ENCODE data around the gene CPNE1.
"Not testable (repeated sequence)": the region's sequence is repeated elsewhere in the genome, so short reads cannot be mapped to it uniquely, and the experiment has no call there.

Gene CPNE1

DNA sequence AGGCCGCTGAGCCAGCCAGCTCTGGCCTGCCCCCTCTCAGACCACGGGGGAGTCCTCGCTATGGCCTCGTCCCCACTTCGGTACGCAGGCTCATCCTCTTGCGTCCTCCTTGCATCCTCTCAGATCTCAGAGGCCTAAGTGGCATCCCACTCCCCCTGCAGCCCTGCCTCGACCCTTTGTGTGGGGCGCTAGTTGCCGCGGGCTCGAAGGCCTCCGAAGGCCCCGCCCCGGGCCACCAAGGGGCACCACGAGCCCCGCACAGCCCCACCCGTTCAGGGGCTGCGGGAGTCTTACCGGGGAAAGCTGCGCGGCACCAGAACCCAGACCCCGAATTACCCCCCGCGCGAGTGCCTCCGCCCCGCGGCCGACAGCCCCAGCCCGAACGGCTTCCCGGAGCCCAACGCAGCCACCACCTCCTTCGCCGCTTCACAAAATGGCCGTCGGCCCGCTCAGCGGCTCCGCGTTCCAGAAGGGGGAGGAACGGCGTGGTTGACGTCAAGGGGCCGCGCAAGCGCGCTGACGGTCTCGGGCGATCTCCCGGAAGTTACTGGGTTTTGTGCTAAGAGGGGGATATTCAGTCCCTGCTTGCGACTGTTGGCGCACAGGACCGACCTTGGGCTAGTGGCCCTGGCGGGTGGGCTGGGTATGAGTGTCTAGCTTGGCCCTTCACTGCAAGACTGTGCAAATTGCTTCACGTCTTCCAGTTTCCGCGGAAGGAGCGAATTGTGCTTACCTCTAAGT lies at the start of gene CPNE1, which contains the start of gene RBM12:
TSS of gene CPNE1 (minus strand) at position 435 of the 741 bp plus-strand sequence. CDS start 31,977 bp downstream, outside the sequence.
TSS of gene RBM12 (minus strand) at position 435 of the 741 bp plus-strand sequence. CDS start 9,578 bp downstream, outside the sequence.
- DNase-seq = peak; percentile 85

DNA sequence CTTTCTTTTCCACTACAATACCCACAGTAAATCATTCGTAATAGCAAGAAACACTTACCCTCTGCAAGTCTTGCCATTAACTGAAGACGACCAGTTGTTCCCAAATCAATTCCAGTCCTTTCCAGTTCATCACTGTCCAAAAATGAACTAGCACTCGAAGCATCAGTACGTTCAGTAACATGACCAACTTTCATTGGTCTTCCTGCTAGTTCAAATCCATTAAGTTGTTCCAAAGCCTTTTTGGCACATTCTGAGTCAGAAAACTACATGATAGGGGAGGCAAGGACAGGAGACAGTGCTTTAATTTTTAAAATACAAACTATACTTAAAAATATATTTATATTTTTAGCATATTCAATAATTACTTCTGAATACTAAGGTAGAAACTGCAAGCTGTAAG lies 49.4 kb upstream of the CPNE1 start:
- no peak for DNase-seq

DNA sequence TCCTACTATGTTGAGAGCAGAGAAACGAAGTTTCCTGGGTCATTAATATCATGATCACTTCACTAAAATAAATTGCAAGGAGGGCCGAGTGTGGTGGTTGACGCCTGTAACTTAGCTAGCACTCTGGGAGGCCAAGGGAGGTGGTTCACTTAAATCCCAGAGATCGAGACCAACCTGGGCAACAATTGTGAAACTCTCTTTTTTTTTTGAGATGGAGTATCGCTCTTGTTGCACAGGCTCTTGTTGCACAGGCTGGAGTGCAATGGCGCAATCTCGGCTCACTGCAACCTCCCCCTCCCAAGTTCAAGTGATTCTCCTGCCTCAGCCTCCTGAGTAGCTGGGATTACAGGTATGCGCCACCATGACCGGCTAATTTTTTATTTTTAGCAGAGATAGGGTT lies 48.4 kb upstream of the CPNE1 start:
- DNase-seq = not testable (repeated sequence)

DNA sequence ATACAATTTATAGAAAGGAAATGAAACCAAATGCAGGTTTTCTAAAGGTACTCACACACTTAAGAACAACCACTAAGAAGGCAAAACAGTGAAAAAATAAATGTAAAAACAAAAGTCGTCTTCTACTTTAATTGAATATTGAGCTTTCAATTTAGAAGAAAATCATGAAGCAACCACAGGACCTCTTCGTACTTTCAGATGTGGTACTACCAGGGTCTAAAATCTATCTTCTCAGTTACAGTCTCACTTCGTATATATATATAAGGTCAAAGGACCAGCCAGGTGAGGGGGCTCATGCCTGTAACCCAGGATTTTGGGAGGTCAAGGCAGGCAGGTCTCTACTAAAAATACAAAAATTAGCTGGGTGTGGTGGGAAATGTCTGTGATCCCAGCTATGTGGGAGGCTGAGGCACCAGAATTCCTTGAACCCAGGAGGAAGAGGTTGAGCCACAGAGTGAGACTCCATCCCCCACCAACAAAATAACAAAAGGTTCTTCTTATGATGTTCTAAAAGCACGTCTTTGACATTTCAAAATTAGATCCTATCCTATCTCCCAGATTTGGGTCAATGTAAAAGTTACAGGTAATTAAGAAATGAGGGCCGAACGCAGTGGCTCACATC lies 47.0 kb upstream of the CPNE1 start:
- no peak for DNase-seq

DNA sequence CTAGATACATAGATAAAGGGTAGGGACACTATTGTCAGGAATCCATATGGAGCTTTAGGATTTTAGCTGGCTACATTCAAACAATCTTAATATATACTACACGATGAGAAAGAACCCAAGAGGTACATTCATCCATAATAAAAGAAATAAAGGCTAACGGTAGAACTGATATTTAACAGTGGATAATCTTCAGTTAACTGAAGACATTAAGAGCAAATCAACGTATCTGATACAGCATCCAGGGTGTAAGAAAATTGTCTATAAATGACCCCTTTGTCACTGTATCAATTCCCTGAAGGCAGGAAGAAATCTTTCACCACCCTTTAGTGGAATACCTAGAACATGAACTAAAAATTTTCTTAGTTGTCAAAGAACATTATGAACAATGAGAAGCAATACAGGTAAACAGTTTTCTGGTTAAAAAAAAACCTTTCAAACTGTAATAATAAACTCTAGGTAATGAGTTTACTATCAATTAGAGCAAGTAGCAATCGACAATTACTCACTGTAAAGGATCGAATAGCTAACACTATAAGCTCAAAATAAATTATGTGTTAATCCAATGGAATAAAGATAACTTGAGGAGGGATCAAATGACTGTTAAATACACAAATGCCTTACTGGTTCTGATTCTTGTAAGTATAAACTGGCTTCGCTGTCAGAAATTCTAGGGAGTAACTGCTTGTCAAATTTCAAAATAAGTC lies 46.3 kb upstream of the CPNE1 start:
- no peak for DNase-seq

DNA sequence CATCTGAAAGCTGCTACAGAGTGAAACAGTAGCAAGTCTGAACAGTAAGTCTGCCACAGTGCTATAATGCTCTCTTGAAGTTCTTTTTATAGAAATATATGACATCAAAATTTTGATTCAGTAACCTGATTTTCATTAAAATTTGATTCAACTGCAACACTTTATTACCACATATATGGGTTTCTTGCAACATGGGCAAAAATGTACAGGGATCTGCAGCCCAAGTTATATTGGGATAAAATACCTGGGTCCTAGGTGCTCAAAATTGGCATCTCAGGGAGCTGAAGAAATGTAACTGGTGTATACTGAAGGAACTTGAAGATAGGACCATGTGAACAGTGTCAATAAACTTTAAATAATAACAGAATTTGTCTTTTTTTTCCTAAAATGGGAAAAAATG lies 45.3 kb upstream of the CPNE1 start:
- no peak for DNase-seq

DNA sequence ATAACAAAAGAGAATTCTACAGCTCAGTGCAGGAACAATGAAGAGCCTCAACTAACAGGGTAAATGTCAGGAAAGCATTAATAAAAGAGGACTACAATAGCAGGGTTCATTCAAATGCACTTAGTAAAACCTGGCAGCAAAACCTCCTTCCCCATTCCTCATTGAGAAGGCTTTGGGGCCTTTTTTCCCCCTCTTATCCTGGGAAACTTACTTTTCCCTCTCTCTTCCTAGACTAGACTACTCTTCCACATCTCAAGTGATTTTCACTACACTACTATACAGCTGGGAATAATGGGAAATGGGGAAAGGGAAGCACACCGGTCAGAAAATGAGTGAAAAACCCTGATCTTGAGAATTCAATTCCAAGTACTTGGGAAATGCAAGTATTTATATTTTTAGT lies 44.6 kb upstream of the CPNE1 start:
- DNase-seq = no peak

DNA sequence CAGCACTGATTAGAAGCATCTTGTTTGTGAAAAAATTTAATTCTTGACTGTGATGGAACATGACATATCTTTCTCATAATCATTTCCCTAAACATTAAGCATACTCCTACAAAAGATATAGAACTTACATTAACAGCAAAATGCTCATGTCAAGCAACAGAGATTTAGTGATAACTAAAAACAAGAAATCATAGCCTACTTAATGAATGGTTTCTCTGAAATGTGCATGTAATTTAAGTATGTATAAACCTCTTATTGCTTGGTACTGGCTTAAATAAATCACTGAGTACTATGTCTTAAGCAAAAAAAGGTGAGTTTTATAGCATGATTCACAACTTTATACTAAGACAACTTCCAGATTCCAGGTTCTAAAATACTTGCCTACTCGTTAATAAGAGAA lies 43.8 kb upstream of the CPNE1 start:
- no peak for DNase-seq

DNA sequence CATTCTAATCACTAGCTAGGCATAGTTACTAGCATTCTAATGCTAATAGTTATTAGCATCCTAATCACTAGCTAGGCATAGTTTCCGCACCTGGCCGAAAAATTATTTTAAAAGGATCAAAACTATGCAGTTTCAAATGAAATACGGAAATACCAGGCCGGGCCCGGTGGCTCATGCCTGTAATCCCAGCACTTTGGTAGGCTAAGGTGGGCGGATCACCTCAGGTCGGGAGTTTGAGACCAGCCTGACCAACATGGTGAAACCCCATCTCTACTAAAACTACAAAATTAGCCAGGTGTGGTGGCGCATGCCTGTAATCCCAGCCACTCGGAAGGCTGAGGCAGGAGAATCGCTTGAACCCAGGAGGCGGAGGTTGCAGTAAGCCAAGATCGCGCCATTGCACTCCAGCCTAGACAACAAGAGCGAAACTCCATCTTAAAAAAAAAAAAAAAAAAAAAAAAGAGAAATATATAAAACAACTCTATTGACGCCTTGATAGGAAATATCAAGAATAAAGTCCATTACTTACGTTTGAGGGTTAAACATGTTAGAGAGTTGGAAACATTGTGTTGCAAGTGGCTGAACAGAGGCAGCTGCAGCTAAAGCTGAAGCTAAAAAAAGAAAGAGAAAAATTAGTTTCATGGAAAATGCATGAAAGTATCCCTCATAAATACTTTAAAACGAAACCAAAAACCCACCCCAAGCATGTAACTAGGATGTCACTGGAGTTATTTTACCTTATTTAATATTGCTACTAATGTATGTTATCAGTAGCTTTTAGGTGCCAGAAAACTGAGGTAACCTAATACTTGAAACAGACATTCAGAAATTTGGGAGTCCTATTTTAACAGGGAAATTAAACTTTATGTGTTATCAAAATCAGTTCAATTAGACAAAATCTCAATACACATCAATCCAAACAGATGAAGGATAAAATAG lies 42.2 kb upstream of the CPNE1 start:
- not testable (repeated sequence) for DNase-seq

DNA sequence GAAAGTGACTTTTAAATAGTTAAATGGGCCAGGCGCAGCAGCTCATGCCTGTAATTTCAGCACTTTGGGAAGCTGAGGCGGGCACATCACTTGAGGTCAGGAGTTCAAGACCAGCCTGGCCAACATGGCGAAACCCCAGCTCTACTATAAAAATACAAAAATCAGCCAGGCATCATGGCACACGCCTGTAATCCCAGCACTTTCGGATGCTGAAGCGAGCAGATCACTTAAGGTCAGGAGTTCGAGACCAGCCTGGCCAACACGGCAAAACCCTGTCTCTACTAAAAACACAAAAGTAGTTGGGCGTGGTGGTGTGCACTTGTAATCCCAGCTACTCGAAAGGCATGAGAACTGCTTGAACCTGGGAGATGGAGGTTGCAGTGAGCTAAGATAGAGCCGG lies 41.2 kb upstream of the CPNE1 start:
- DNase-seq = not testable (repeated sequence)

DNA sequence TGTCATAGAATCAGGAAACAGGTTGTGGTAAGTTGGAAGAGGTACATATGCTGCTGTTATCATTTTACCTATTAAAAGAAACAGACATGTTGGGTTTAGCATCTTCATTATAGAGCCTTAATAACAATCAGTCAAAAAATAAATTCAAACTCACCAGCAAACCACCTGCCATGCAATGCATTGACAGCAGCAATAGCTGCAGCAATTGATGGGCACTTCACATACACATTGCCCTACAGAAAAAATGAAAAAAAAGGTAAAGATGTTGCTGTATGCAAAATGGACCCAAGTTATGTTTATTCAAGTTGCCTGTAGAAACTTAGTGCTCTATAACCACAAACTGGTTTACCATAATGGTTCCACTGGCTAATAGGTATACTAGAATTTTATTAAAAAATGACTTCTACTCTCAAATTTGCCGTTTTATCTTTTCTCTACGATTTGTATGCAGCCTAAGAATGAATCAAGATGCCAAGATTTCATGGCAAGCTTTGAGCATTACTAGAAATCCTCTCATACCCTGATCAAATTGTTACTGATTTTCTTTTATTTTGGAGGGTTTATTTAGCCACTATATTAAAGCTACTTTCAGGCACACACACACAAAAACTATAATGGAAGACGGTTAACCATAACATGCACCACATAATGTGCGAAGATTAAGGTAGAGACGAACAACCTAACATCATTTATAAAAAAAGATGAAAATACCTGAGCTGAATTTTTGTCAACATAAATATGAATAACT lies 40.0 kb upstream of the CPNE1 start:
- no peak for DNase-seq

DNA sequence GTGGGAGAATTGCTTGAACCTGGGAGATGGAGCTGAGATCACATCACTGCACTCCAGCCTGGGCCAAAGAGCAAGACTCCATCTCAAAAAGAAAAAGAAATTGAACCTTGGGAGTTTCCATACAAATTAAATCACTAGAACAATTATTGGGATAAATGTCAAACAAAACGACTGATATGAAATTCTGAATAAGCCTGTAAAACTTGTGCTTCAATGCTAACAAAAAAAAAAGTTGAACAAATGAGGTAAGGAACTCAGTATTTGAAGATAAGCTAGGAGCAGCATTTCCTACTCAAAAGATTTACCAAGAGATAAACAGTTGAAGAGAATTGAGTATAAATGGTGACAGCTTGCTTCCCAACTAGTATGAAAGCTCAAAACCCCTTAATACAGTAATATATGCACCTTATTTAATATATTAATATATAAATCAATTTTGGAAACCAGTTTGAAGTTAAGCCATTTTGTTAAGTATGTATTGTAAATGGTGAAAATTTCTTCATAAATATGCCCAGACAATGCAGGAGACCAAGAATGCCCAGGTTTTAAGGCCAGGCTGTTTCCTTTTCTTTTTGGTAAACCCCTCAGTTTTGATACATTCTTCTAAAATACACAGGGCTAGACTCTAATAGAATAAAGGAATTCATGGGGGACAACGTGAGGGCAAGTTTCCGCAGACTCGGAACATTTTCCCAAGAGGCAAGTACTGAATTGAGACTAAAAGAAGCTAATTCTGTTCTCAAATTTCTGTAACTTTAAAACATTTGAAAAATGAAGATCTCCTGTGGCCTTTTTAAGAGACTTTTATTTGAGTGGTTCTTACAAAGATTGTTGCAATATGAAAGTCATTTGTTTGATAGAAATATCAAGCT lies 38.4 kb upstream of the CPNE1 start:
- DNase-seq = no peak

DNA sequence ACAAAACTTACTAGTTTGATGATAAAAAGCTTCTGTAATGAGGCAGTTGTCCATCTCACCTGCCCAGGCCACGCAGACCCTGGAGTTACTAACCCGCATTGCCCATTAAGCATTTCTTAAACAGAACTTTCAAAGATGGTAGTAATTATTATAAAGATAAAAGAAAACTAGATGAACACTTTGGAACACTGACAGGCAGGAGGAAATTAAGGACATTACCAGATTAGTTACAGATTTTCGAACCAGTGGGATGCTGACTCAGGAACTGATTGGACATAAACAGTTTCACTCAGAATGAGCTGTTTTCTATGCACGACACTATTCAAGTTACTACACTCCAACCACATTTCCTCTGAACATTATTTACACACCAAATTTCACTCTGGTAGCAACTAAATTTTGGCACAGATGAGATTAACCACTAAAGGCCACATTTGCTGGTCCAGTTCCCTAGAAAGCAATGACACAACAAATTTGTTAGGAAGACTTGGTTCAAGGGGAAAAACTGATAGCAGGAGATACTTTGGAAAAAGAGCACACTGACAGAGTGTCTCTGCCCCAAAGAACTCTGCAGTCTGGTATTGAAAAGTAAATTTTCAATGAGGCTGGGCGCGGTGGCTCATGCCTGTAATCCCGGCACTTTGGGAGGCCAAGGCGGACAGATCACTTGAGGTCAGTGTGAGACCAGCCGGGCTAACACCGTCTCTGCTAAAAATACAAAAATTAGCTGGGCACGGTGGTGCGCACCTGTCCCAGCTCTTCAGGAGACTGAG lies 37.5 kb upstream of the CPNE1 start:
- no peak for DNase-seq

DNA sequence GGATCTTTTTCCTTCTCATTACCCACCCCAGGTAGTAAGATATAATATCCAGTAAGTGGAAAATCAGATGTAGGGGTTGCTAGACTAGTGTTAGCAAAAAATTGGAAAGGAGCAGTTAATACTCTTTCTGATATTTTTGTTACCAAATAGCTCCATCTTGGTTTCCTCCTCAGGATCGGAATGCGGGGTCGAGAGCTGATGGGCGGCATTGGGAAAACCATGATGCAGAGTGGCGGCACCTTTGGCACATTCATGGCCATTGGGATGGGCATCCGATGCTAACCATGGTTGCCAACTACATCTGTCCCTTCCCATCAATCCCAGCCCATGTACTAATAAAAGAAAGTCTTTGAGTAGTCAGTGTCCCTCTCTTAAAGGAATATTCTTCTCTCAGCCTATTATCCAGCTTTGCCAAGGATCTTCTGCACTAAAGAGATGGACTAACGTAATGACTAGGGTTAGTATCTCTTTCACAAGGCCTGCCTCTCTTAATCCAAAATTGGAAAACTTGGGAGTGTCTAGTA lies 36.0 kb upstream of the CPNE1 start:
- no peak for DNase-seq

DNA sequence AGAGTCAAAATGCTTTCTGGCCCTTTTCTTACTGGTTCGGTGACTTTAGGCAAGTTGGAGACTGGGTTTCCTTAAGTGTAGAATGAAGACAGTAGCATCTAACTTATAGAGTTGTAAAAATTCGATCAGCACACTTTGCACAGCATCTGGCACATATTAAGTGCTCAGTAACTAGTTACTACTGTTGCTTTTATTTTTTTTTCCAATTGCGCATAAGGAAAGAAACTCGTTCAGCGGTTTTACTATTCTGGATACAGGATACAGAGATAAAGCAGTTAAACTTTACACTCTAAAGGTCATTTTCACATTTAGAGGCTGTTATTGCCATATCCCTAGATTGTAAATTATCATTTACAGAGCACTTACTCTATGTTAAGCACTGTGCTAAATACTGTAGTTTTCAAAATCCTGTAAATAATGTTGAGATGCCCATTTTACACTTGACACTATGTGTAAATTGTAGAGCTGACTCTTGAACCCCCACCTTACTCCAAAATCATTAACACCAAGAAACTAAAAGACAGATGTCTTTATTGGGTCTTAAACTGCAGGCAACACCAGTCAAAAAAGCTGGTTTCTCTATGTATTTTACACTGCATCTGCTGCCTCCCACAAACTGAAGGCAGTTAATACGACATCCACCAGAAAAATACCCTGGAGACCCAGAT lies 35.4 kb upstream of the CPNE1 start:
- no peak for DNase-seq

DNA sequence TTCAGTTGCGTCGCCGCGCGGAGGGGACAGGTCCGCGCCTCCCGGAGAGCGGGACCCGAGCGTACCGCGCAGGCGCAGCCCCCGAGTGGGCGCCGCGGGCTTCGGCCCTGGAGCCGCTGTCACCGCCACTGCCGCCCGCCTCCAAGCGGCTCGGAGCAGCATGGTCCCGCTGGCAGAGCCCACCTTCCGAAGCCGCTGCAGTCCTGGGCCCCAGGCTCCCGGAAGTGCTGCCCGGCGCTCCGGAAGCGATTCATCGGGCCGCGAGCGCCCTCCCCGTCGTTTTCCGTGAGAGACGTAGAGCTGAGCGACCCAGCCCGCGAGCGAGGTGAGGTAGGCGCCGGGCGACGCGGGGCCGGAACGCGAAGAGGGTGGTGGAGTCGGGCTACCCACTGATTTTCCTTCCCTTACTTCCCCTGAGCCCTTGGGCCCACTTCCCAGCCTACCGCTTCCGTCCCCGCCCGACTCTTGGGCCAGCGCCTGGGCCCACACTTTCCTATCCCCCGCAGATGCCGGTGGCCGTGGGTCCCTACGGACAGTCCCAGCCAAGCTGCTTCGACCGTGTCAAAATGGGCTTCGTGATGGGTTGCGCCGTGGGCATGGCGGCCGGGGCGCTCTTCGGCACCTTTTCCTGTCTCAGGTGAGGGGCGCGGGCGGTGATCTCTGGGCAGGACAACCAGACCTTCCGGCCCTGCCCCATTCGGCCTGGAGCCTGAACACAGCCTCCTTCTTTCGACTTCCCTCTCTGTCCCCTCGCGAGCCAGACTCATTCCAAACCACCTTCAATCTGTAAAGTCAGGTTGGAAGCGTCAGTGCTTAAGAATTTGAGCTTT lies 34.6 kb upstream of the CPNE1 start, which contains the start of the genes NFS1 and ROMO1:
TSS of gene NFS1 (minus strand) at position 226 of the 830 bp plus-strand sequence. CDS start at position 162, 64 bp downstream.
TSS of gene ROMO1 (plus strand) at position 279 of the 830 bp plus-strand sequence. CDS start at position 507, 228 bp downstream.
- DNase-seq = peak; percentile 68 to 72

DNA sequence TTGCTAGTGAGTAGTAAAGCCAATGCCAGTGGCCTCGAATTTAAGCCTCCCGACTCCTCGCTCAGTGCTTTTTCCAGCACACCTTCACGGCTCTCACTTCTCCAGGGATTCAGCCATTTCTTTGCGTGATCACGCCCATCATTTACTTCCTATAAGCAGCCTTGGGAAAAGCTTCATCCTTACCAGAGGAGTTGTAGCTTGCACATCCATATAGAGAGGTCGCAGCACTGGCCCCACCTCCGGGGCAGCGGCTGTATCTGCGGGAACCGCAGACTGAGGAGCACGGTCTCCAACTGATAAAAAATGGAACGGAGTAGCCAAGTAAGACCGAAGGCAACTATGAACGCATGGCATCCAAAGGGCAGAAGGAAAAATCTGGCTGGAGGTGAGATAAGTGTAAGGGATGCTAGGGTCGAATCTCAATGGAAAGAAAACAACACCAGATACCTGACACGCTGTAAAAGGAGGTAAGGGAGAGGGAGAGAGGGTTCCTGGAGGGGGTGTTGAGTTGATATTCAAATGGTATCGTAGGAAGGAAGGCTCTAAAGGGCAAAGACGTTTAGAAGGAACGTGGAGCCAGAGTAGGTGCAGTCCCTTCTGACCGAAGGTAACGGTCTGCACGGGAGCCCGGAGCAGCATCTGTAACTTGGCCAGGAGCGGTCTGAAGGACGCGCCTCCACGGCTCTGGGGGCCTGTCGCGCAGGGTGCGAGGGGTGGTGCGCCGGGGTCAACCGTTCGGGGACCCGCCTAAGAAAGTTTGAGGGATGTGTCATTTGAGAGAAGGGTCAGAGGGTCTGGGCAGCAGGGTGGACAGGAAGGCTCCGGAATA lies 33.8 kb upstream of the CPNE1 start:
- DNase-seq = no peak

Data from AML-193 (cell line).